Measurements from ENCODE around the gene NEUROD2.

The NEUROD2 gene

DNA sequence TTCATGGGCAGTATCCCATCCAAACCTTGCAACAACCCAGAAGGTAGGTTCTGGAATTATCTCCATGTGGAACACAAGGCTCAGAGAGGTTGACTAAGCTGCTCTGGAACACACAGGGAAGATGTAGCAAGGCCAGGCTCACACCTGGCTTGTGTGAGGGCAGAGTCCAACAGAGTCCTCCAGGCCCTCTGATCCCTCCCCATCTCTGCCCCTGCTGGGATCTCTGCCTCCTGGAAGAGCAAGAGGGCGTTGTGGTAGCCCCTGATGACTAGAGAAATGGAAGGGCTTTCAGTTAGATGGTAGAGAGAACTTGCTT is 12.0 kb upstream of the NEUROD2 start:
- H3K27me3 Mint-ChIP-seq (ENCODE audit: low read depth), result peaks cover 78% of the 10 kb centered on the region
- H3K36me3 Mint-ChIP-seq (ENCODE audit: low read depth), result no peaks in the 10 kb centered on the region
- no peak overlapping the region for H3K27ac Mint-ChIP-seq
- H3K4me1 Mint-ChIP-seq, result peaks cover 8% of the 10 kb centered on the region
- TF ChIP-seq, protein P1, sequence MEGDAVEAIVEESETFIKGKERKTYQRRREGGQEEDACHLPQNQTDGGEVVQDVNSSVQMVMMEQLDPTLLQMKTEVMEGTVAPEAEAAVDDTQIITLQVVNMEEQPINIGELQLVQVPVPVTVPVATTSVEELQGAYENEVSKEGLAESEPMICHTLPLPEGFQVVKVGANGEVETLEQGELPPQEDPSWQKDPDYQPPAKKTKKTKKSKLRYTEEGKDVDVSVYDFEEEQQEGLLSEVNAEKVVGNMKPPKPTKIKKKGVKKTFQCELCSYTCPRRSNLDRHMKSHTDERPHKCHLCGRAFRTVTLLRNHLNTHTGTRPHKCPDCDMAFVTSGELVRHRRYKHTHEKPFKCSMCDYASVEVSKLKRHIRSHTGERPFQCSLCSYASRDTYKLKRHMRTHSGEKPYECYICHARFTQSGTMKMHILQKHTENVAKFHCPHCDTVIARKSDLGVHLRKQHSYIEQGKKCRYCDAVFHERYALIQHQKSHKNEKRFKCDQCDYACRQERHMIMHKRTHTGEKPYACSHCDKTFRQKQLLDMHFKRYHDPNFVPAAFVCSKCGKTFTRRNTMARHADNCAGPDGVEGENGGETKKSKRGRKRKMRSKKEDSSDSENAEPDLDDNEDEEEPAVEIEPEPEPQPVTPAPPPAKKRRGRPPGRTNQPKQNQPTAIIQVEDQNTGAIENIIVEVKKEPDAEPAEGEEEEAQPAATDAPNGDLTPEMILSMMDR (IDR thresholded peaks at IDR 0.05; ENCODE audit: unreplicated experiment in 3 of 3), result no peak
- no peaks in the 10 kb centered on the region for H3K9me3 Mint-ChIP-seq
- peak overlapping the region in 1 of 3 experiments; percentile 73 for H3K4me3 Mint-ChIP-seq

DNA sequence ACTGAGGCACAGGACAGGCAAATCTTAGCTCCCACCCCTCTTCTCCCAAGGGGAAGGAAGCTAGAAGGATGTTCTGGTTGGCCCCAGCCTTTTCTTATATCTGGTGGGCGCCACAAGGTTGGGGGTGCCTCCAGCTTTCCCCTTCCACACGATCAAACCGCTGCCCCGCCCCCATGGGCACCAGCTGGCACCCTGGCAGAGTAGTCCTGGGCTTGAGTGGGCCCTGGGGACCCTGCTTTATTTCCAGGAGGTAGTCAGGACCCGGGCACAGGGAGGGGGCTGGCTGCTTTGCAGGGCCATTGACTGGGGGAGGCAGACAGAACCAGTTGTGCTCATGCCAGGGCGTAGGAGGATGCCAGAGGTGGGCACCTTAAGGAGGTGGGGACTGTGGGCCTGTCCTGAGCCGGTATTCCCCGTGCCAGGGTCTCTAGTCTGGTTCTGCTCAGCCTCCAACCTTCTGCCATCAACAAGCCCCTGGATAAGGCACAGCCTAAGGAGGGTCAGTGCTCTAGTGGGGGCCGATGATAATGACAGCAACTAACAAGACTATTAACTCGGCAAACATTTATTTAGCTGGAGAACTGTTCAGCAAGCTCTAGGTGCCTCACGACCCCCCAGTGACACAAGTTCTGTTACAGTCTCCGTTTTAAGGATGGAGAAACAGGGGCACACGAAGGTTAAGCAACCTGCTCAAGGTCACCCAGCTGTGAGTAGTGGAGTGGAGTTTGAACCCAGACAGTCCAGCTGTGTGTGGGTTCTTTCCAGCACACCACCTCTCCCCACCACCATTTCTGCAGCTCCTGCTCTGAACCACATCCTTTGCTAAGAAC is 11.5 kb upstream of the NEUROD2 start:
- peak overlapping the region; percentile 51 to 73 (median 70) for H3K4me3 Mint-ChIP-seq
- no peaks in the 10 kb centered on the region for H3K9me3 Mint-ChIP-seq

GRCh38 chr17:39618246-39618913 is 10.7 kb upstream of the NEUROD2 start:
- no peaks in the 10 kb centered on the region for H3K9me3 Mint-ChIP-seq
- H3K27me3 Mint-ChIP-seq (ENCODE audit: low read depth), result peaks cover 82% of the 10 kb centered on the region
- TF ChIP-seq, protein P1 (IDR thresholded peaks at IDR 0.05; ENCODE audit: unreplicated experiment in 3 of 3), result no peak
- peak overlapping the region; percentile 81 to 85 (median 84) for H3K4me3 Mint-ChIP-seq
- H3K27ac Mint-ChIP-seq, result no peak overlapping the region
- no peaks in the 10 kb centered on the region for H3K36me3 Mint-ChIP-seq (ENCODE audit: low read depth)
- H3K4me1 Mint-ChIP-seq, result peaks cover 7% of the 10 kb centered on the region

More for the DNA sequence above, 11.5 kb upstream of the NEUROD2 start:
- Mint-ChIP-seq H3K36me3 (ENCODE audit: low read depth) (no peaks in the 10 kb centered on the region), H3K27ac (no peak overlapping the region), H3K4me1 (peaks cover 7% of the 10 kb centered on the region), H3K27me3 (ENCODE audit: low read depth) (peaks cover 79% of the 10 kb centered on the region)
- TF ChIP-seq, protein P1 (IDR thresholded peaks at IDR 0.05; ENCODE audit: unreplicated experiment in 3 of 3), result no peak

DNA sequence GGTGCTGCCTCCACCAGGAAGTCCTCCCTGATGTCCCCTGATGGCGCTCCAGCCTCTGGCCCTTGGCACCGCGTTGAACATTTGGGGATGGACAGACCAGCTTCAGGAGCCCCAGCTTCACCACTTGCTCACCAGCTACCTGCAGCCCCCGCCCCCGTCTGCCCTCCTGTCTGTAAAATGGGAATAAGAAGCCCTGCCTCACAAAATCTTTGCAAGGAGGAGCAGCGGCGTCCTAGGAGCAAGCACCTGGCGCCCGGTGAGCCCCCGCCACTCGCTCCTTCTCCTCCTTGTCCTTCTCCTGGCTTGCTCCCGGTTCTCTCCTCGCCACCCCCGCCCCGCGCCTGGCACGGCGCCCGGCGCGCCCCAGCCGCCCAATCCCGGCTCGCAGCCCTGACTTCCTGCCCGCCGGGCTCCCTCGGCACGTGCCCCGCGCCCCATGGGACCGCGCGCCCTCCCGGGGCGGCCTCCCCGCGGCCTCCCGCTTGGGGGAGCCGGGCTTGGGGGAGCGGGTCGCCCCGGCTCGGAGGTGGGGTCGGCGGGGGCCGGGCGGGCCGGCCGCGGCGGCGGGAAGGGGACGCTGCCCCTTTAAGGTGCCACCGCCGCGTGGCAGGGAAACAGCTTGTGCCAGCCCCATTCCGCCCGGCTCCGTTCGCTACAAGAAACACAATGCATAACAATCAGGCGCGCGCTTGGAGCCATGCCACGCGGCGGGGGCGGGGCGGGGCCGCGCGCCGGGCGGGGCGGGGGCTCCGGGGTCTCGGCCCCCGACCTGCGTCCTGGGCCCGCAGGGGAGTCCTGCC is 9.9 kb upstream of the NEUROD2 start:
- Mint-ChIP-seq H3K36me3 (ENCODE audit: low read depth) (no peaks in the 10 kb centered on the region), H3K27ac (no peak overlapping the region), H3K4me1 (peaks cover 7% of the 10 kb centered on the region), H3K27me3 (ENCODE audit: low read depth) (peaks cover 88% of the 10 kb centered on the region), H3K4me3 (peak overlapping the region; percentile 47 to 85 (median 84)), H3K9me3 (no peaks in the 10 kb centered on the region)
- TF ChIP-seq, protein P1 (IDR thresholded peaks at IDR 0.05; ENCODE audit: unreplicated experiment in 3 of 3), result no peak

DNA sequence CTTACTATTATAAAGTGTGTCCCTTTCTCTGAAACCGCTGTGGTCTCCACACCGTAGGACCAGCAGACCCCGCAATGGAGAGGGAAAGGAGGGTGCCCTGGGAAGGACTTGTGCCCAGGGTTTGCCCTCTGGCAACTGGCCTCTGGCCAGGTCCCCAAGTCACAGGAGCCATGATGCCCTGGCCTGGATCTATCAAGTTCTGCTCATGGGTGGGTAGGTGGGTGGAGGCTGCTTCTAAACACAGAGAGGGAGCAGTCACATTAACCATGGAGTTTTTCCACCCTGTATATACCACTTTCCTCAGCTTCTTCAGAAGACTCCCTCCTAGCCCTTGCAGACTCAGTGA is 9.4 kb upstream of the NEUROD2 start:
- no peaks in the 10 kb centered on the region for H3K36me3 Mint-ChIP-seq (ENCODE audit: low read depth)
- TF ChIP-seq, protein P1 (IDR thresholded peaks at IDR 0.05; ENCODE audit: unreplicated experiment in 3 of 3), result no peak
- peak overlapping the region; percentile 47 to 69 (median 63) for H3K4me3 Mint-ChIP-seq
- H3K27ac Mint-ChIP-seq, result no peak overlapping the region
- H3K4me1 Mint-ChIP-seq, result peaks cover 4% of the 10 kb centered on the region
- peaks cover 87% of the 10 kb centered on the region for H3K27me3 Mint-ChIP-seq (ENCODE audit: low read depth)
- no peaks in the 10 kb centered on the region for H3K9me3 Mint-ChIP-seq
